Kidney (tissue), 14 donors: ENCODE data around the gene DHFR. TPM values are rescaled to one million over a fixed set of nuclear protein-coding genes. Genes with fewer than 3 reads are reported as not detected.

ENCODE experiments used
- DNase-seq, 5 donors: peaks; one replicate each; pipeline ENCODE4 v3.0.0-alpha.2; 2013 to 2020
- FAIRE-seq: peaks from 2 replicates; lab custom pipeline; 2012; peaks lifted over from hg19 to GRCh38; lab: Jason Lieb, UNC
- H3K27ac ChIP-seq, 2 donors: one replicate each; pipeline ENCODE4 v1.7.0; 2013; ENCODE audit warnings: low read depth in 2 of 2, low read length in 2 of 2, inconsistent platforms in 1 of 2
- H3K27me3 ChIP-seq: one replicate; pipeline ENCODE4 v1.7.1; 2013; ENCODE audit warnings: low read length, inconsistent platforms; ENCODE audit not compliant: control insufficient read depth, insufficient read depth
- H3K36me3 ChIP-seq, 3 donors: one replicate each; pipeline versions ENCODE4 v1.7.0 to v1.7.1; 2013; ENCODE audit warnings: low read length in 3 of 3, control low read depth in 1 of 3, inconsistent platforms in 1 of 3; ENCODE audit not compliant: insufficient read depth in 3 of 3, control insufficient read depth in 2 of 3
- H3K4me1 ChIP-seq, 3 donors: one replicate each; pipeline versions ENCODE4 v1.7.0 to v1.7.1; 2013; ENCODE audit warnings: low read length in 3 of 3, inconsistent platforms in 1 of 3, low read depth in 1 of 3; ENCODE audit not compliant: control insufficient read depth in 2 of 3, insufficient read depth in 2 of 3
- H3K4me3 ChIP-seq, 3 donors: one replicate each; pipeline versions ENCODE4 v1.7.0 to v1.8.1; 2013; ENCODE audit warnings: low read length in 3 of 3, control low read depth in 1 of 3, inconsistent platforms in 1 of 3
- H3K9ac ChIP-seq, 3 donors: one replicate each; pipeline versions ENCODE4 v1.7.0 to v1.7.1; 2013; ENCODE audit warnings: low read length in 3 of 3, control low read depth in 1 of 3, inconsistent platforms in 1 of 3
- H3K9me3 ChIP-seq, 3 donors: one replicate each; pipeline versions ENCODE4 v1.7.0 to v1.7.1; 2013; ENCODE audit warnings: low read length in 3 of 3, control low read depth in 1 of 3, inconsistent platforms in 1 of 3; ENCODE audit not compliant: control insufficient read depth in 2 of 3, insufficient read depth in 1 of 3
- intact Hi-C: fragments of 100-400 bp; cut with DNase I; formaldehyde crosslinking; loops from one replicate; pipeline ENCODE4 v1.11.1; 2022
- polyA plus RNA-seq: library from polyadenylated mRNA; stranded (reverse); fragments of 350-450 nt; fragmentation: Illumina TruSeq; extraction: RNeasy Lipid Tissue Mini Kit (QIAGEN cat#74804); gene quantifications from one replicate; pipeline ENCODE4 v1.2.3, GENCODE V29; 2014; ENCODE audit warnings: low read depth, low replicate concordance; ENCODE audit not compliant: insufficient read depth
- total RNA-seq: library from RNA; stranded (reverse); fragmentation: NEBNext Ultra II Directional; extraction: Animal tissue kit (Norgen Biotek cat#: 25700); gene quantifications from one replicate; pipeline ENCODE4 v1.2.1, GENCODE V29; 2021
- TF ChIP-seq, protein P1 (sequence below): IDR thresholded peaks from 3 replicates; pipeline ENCODE4 v1.5.1; 2012; ENCODE audit warnings: mild to moderate bottlenecking, moderate library complexity, borderline replicate concordance; ENCODE audit not compliant: insufficient read depth; ENCODE audit errors: extremely low read depth
- donor health status: control.
- donor health status: control.
- donor health status: control.
- donor health status: control.
- donor health status: control.
- donor health status: DM: yes; HTN: yes; CAD: no.
- donor health status: Normal renal cell carcinoma (clear cell type).

The DHFR gene
- total and polyA plus RNA-seq, 2 donors from 2014 or later: 13.7 to 14.3 TPM

DNA sequence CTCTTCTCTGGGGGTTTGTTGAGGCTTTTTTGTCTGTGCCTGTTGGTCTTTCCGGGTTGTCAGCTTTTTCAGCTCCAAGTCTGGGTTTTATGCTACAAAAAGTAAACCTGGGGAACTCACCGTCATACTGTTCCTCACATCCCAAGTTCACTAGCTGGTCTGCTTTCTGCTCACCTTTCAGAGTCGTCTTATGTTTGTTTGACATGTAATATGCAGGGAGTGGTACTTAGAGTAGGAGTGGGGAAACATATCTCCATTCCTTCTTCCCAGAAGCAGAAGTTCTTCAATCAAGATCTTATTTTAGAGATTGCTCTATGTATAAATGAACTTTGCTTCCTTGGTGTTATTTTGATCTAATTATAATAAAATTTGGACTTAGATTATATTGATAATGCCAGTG lies 41.7 kb upstream of the DHFR start:
- intact Hi-C loops: no loop called here
- TF ChIP-seq, protein P1, sequence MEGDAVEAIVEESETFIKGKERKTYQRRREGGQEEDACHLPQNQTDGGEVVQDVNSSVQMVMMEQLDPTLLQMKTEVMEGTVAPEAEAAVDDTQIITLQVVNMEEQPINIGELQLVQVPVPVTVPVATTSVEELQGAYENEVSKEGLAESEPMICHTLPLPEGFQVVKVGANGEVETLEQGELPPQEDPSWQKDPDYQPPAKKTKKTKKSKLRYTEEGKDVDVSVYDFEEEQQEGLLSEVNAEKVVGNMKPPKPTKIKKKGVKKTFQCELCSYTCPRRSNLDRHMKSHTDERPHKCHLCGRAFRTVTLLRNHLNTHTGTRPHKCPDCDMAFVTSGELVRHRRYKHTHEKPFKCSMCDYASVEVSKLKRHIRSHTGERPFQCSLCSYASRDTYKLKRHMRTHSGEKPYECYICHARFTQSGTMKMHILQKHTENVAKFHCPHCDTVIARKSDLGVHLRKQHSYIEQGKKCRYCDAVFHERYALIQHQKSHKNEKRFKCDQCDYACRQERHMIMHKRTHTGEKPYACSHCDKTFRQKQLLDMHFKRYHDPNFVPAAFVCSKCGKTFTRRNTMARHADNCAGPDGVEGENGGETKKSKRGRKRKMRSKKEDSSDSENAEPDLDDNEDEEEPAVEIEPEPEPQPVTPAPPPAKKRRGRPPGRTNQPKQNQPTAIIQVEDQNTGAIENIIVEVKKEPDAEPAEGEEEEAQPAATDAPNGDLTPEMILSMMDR: no peak
- H3K9ac ChIP-seq: no peak overlapping the region
- DNase-seq (no peak), FAIRE-seq (no peak)
- H3K27me3 ChIP-seq: no peaks in the 10 kb centered on the region
- H3K4me1 ChIP-seq: peaks cover 0 to 3% (median 0%) of the 10 kb centered on the region in 3 donors
- no peak overlapping the region for H3K27ac ChIP-seq
- H3K4me3 ChIP-seq: no peak overlapping the region
- H3K9me3 ChIP-seq: no peaks in the 10 kb centered on the region
- no peaks in the 10 kb centered on the region for H3K36me3 ChIP-seq

DNA sequence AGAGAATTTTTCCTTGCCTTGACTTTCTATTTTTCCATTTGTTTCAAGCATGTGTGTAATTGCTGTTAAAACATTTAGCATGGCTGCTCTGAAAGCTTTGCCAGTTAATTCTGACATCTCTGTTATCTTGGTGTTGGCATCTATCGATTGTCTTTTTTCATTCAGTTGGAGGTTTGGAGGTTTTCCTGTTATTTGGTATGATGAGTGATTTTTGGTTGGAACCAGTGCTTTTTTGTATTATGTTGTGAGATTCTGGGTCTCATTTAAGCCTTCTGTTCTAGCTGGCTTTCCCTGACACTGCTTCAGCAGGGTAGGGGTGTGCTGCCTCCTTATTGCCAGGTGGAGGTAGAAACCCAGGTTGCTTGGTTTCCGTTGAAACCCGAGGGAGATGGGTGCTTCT lies 40.9 kb upstream of the DHFR start:
- H3K4me3 ChIP-seq: no peak overlapping the region
- TF ChIP-seq, protein P1: no peak
- H3K27ac ChIP-seq: no peak overlapping the region
- no peak overlapping the region for H3K9ac ChIP-seq
- no peaks in the 10 kb centered on the region for H3K9me3 ChIP-seq
- H3K4me1 ChIP-seq: peaks cover 0 to 3% (median 0%) of the 10 kb centered on the region in 3 donors
- DNase-seq (no peak), FAIRE-seq (no peak)
- no peaks in the 10 kb centered on the region for H3K36me3 ChIP-seq
- H3K27me3 ChIP-seq: no peaks in the 10 kb centered on the region
- intact Hi-C loops: no loop called here

DNA sequence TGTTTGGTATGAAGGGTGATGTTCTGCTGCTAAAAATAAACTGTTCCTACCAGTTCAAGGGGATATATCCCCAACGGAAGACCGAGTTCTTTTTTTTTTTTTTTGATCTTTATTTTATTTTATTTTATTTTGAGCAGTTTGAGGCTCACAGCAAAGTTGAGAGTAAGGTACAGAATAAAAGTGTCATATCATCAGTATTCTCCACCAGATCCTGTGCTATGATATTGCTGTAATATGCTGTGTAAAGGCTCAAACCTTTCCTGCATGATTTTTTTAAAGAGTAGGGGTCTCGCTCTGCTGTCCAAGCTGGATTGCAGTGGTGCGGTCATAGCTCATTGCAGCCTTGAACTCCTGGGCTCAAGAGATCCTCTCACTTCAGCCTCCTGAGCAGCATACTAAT lies 34.8 kb upstream of the DHFR start:
- no peak for FAIRE-seq
- H3K4me1 ChIP-seq: no peaks in the 10 kb centered on the region
- no peak overlapping the region for H3K9ac ChIP-seq
- no peak for DNase-seq
- H3K36me3 ChIP-seq: no peaks in the 10 kb centered on the region
- no peak overlapping the region for H3K27ac ChIP-seq
- intact Hi-C loops: no loop called here
- H3K4me3 ChIP-seq: no peak overlapping the region
- no peaks in the 10 kb centered on the region for H3K27me3 ChIP-seq
- no peaks in the 10 kb centered on the region for H3K9me3 ChIP-seq
- TF ChIP-seq, protein P1: no peak

DNA sequence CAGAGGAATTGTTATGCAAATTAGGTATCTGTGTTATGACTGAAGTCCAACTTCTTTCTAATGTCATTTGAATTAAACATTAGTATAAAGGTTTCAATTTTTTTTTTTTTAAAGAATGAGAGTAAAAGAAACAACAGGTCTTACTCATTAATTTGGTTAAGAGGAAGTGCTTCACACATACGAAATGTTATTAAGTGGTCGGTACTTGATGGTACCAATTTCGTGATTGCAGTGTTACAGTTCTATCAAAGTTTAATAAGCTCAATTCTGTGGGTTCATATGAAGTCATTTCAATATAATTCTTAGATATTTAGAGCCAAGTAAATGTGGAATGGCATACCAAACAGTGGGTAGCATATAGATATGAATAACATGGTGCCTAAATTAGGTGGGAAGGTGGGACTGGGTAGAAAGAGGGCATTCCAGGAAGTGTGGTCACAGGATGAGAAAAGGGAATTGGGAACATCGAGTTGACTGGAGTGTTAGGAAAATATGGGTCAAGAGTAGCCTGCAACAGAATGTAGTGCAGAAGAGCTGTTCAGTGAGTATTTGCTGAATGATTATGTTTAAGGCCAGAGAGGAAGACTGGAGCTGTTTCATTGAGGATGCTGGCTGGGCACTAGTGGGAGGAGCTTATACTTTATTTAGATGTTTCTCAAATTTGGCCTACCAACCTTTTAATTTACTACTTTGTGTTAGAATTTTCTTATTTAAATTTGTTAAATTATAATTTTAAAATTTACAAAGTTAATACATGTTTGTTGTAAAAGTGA lies 34.1 kb upstream of the DHFR start:
- TF ChIP-seq, protein P1: no peak
- H3K4me1 ChIP-seq: no peaks in the 10 kb centered on the region
- no peak for DNase-seq
- intact Hi-C loops: no loop called here
- H3K27ac ChIP-seq: no peak overlapping the region
- no peaks in the 10 kb centered on the region for H3K27me3 ChIP-seq
- H3K9ac ChIP-seq: no peak overlapping the region
- no peaks in the 10 kb centered on the region for H3K9me3 ChIP-seq
- H3K36me3 ChIP-seq: peaks cover 0 to 7% (median 0%) of the 10 kb centered on the region in 3 donors
- FAIRE-seq: no peak
- H3K4me3 ChIP-seq: no peak overlapping the region
